Measurements from ENCODE around the gene UTF1. TPM values are rescaled to one million over a fixed set of nuclear protein-coding genes. Genes with fewer than 3 reads are reported as not detected.
A peak's percentile ranks its signal among the peaks of the same experiment; 100 is the strongest.

The UTF1 gene
- total and polyA plus RNA-seq, 2 experiments from 2014 or later: 12.2 to 51.4 TPM

DNA sequence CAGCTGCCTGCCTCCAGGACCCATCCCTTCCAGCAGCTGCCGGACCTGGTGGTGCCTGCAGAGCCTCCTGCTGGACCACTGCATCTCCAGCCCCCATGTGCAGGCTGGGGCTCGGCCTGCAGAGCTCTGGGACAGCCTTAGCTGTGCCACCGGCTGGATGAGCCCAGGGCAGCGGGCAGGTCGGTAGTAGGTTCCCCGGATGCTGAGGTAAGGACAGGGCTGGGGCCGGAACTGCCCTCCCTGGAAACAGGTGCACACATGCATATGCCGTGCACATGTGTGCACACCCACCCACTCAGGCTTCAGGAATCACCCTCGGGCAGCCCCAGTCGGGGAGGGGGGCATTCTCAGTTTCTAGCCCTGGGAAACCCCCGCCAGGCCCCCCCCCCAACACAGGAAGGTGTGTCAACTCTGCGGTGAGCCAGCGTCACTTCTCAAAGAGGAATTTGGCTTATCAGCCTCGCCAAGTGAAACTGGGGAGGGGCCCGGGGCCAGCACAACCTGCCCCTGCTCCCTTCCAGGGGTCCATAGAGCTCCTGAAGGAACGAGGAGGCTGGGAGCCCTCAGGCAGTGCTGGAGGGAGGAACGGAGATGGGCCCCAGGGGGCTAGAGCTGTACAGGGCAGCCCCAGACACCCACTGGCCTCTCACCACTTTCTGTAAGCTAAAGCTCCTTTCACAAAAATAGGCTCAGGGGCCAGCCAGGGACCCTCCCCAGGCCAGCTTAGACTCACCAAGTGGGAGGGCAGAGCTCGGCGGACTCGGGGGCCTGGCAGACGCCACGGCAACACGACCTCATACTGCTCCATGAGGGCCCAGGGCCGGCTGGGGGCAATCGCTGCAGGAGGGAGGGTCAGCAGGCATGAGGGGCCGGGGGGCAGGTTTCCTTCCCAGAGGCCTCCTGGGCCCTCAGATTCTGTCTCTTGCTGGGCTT, 45.0 kb downstream of the UTF1 start:
- TF ChIP-seq ZNF462 (CRISPR knock-in tag; IDR thresholded peaks at IDR 0.05): no peak
- TF ChIP-seq ETS1 (IDR thresholded peaks at IDR 0.05): no peak
- TF ChIP-seq CTCF (conservative IDR thresholded peaks at IDR 0.05; ENCODE audit: low read depth in 2 of 2): peak in 1 of 2 experiments; percentile 18; a peak in 1 of 4 replicates
- H3K4me2 ChIP-seq: no peak overlapping the region
- DNase-seq (ENCODE audit: low spot score) (no peak), ATAC-seq (no peak)
- no peak overlapping the region for H3K27ac ChIP-seq (ENCODE audit: low read depth)
- H3F3A ChIP-seq (replicated peaks; ENCODE audit: low read depth): no peaks in the 10 kb centered on the region
- H4K20me1 ChIP-seq (replicated peaks; ENCODE audit: insufficient read depth): no peaks in the 10 kb centered on the region
- Mint-ChIP-seq H3K4me1 (peaks cover 4% of the 10 kb centered on the region; the same call in 2 of the 3 replicates), H3K27me3 (ENCODE audit: insufficient read depth, low read depth, poor library complexity) (peaks cover 3% of the 10 kb centered on the region), H3K36me3 (ENCODE audit: low read depth) (no peaks in the 10 kb centered on the region), H3K4me3 (no peak overlapping the region), H3K27ac (no peak overlapping the region), H3K9me3 (no peaks in the 10 kb centered on the region)
- H3K9me2 ChIP-seq (ENCODE audit: insufficient read depth): no peaks in the 10 kb centered on the region
- H3K4me3 ChIP-seq: no peak overlapping the region
- H3K79me2 ChIP-seq (replicated peaks; ENCODE audit: insufficient read depth): no peaks in the 10 kb centered on the region
- H3K36me3 ChIP-seq (ENCODE audit: insufficient read depth): no peaks in the 10 kb centered on the region
- no peak overlapping the region for H2AFZ ChIP-seq
- no peaks in the 10 kb centered on the region for H3K27me3 ChIP-seq (ENCODE audit: insufficient read depth)
- H3K4me1 ChIP-seq (ENCODE audit: insufficient read depth): no peaks in the 10 kb centered on the region

Measured in GM23338 (cell line).